Eye (tissue), 1 donor: ENCODE measurements around the gene ETFA.

ENCODE experiments used
- DNase-seq: peaks from one replicate; pipeline ENCODE4 v3.0.0-alpha.2; 2015

ETFA gene

DNA sequence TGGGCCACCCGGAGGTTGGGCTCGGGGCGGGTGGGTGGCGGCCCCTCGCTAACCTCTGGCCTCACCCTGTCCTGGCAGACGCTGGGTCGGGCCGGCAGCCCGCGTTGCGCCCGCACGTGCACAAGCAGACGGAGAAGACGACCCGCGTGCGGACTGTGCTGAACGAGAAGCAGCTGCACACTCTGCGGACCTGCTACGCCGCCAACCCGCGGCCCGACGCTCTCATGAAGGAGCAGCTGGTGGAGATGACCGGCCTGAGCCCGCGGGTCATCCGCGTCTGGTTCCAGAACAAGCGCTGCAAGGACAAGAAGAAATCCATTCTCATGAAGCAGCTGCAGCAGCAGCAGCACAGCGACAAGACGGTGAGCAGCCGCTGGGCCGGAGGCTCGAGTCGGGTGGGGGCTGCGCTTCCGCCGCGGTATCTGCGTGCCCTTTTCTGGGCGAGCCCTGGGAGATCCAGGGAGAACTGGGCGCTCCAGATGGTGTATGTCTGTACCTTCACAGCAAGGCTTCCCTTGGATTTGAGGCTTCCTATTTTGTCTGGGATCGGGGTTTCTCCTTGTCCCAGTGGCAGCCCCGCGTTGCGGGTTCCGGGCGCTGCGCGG, 29.0 kb upstream of the ETFA start:
- peak; percentile 88 for DNase-seq

DNA sequence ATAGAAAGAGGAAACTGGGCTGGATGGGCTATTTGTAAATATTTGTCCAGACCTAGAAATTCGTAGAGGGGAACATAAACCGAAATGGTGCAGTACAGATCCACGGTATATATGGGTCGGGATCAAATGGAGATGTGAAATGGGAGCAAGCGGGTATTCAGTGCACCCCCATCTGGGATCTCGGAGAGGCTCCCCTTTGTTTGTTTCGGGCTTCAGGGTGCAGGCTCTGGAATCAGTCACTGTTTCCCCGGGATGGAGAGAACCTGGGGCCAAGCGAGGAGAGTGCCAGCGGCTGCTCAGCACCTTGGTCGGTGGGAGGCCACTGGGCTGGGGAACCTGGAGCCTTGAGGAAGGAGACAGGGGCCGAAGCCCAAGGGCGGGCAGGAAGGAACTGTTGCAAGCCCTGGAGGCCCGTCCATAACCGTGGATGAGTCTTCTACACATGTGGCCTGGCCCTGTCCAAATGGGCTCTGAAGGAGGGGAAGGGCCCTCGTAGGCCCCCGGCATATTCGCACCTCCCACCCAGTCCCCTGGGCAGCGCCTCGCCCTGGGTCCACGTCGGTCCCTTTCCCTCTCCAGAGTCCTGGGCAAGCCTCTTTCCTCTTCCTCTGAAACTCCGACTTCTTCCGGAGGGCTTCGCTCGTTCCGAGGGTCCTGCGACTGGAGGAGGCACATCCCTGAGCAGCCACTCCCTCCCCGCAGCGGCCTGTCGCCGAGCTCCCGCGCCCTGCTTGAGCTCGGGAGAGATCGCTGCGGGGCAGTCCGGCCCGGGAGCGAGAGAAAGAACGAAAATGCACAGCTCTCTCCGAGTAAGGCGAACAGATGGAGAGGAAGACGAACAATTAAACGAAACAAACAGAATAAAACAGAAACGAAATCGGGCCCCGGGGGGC, 28.3 kb upstream of the ETFA start:
- DNase-seq, result peak; percentile 85

DNA sequence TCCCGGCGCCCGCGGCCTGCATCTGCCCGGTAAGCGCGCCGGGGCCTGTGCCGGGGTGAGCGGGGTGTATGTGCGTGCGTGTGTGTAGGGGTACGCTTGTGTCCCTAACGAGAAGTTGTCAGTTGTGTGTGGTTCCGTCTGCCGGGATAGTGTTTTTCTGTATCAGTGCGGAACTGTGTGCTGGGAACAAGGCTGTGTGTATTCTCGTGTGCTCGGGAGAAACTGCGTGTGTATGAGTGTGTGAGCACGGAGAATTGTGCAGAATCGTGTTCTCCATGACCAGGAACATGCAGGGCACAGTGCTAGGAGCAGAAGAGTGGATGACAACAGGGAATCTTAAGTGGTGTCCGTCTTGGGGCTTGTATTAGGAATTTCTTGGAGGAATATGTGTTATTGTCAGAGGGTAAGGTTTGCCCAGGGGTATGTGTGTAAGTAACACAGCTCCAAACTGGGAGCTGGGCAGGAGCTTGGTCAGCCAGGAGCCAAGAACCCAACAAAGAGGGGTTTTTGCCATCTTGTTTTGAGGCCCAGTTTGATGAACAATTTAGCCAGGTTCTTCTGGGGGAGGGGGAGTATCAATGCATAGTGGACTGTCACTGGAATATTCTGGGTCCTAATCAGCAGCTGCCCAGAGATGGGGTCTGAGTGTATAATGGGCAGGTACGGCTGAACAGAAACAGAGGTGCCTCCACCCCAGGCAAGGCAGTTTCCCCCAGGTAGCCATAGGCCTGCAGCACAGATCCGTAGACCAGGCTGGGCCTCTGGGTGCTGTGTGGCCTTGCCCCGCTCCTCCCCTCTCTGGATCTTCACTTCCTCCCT, 27.4 kb upstream of the ETFA start:
- DNase-seq, result peak; percentile 81

DNA sequence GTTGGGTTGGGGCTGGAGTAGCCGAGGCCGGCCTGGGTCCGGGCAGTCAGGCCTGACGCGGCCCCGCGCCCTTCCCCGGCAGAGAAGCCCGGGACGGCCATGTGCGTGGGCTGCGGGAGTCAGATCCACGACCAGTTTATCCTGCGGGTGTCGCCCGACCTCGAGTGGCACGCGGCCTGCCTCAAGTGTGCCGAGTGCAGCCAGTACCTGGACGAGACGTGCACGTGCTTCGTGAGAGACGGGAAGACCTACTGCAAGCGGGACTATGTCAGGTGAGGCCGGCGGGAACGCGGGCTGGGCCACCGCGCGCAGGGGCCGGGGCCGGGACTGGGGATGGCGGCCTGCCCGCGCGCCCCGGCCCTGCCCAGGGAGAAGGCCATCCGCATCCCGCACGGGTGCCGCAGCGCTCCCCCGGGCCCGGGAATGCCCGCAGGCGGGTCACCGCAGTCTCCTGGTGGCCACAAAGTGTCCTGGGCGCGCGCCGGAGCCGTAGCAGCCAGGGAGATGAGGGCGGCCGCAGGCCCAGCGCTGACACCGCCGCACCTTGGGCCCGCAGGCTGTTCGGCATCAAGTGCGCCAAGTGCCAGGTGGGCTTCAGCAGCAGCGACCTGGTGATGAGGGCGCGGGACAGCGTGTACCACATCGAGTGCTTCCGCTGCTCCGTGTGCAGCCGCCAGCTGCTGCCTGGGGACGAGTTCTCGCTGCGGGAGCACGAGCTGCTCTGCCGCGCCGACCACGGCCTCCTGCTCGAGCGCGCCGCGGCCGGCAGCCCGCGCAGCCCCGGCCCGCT, 26.6 kb upstream of the ETFA start:
- DNase-seq, result no peak

DNA sequence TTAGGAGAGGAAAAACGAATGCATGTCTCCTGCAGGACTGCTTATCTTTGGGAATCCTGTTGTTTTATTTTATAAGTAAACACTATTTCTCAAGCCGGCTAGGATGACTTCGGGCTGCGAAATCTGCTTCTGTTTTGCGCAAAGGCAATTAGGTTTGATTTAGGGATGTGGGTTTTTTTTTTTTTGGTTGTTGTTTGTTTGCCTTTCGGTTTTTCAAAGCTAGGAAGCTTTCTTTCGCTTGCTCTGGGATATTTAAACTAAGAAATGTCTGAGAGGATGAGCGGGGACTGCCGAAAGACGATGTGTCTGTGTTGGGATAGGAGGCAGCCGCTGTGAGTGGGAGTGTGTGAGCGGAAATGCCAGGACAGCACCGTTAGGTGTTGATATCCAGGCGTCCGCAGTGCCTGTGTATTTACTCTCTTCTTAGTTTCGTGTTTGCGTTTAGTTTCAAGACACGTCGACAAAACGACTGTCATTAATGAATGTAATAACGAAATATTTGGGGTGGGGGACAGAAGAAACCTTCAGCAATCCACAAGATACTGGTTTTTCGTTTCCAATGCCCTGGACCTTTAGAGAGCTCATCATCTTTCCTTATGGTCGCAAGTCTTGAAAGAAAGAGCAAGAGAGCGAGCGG, 25.9 kb upstream of the ETFA start:
- DNase-seq, result peak; percentile 84

DNA sequence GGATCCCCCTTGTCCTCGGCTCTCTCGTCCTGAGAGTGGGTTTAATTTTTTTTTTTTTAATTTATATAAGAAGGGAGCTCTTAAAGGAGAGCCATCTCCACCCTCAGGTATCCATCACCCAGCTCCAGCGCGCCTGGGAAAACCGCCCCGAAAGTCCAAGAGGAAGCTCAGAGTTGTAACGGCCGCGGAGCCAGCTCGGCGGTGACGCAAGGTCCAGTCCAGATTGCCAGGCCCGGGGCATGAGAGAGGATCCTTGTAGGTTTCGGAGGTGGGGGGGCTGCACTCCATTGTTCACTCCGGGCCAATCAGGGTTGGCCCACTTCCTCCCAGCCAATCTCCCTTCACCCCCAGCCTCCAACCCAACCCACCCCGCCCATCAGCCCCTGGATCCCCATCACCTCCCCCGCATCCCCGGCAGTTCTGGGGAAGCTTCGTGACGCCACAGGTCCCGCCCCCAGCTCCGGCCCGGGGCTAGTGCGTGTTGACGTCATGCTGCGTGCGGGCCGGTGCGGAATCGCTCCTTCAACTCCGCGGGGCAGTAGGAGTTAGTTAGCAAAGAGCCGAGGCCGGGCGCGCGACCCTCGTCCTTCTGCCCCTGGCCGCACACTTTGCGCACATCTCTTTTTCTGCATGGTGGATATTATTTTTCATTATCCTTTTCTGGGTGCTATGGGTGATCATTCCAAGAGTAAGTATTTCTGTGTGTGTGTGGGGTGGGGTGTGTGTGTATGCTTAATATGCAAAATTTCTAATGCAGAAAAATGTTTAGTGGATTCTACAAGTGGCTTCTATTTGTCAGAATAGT, 25.2 kb upstream of the ETFA start, which contains the start of gene ISL2:
Gene ISL2, plus strand, starts transcription at position 520 of the 805 bp plus-strand sequence. Its CDS starts 111 bp downstream, at position 631.
- peak; percentile 86 for DNase-seq

DNA sequence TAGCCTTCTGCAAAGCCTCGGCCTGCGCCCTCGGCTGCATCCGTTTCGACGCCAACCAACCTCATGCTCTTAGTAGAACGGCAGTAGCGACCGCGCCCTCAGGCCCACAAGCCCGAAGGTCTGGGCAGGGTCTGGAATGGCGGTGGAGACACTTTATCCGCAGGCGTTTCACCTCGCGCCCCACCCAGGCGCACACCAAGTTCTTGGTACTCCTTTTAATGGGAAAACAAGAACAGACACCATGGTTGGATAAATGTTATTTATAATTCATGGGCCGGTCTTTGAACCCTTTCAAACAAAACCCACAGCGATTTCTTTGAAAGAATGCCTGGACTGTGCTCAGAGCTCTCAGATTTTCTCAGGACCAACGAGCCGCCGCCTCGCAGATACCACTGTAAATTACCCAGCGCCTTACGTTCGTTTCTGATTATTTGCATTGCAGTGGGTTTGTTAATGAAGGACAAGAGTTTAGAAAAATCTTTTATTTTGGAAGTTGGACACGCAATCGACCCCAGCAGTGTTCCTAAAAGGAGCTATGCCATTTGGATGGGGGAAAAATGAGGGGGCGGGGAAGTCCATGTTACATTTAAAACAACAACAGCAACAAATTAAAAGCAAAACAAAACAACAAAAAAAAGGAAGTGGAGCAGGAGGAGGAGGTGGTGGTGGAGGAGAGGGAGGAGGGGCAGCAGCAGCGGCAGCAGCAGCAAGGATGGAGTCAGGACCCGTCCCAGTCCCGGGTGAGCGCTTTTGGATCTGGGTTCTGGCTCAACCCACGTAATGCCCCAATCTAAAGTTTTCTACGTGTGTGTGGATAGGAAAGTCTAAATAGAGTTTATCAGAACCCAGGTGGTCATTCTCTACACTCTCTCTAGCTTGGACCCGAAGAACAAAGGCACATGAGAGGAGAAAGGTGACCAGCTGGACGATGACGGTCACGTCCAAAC, 24.3 kb upstream of the ETFA start:
- DNase-seq, result peak; percentile 82

DNA sequence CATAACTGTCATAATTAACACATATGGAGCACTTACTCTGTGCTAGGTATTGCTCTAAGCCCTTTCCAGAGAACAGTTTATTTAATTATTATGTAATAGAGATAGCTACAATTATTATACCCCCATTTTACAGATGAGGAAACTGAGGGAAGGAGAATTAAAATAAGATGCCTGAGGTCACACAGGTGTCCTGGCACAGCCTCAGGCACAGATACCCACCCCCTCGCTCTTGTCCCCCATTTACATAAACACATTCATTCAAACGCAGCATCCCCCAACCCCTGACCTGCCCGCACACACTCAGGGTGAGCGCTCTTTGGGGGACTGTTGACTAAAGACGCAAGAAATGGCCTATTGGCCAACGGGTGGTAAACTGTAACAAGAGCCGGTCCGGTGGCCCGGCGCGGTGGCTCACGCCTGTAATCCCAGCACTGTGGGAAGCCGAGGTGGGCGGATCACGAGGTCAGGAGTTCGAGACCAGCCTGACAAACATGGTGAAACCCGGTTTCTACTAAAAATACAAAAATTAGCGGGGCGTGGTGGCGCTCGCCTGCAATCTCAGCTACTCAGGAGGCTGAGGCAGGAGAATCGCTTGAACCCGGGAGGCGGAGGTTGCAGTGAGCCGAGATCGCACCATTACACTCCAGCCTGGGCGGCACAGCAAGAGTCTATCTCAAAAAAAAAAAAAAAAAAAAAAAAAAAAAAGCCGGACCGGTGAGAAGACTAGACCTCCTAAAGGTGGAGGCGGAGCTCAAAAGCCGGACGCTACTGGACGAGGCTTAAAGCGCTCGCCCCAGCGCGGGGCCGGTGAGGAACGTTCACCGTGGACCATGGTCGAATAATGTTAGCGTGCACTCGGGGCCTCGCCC, 23.4 kb upstream of the ETFA start:
- DNase-seq, result no peak

DNA sequence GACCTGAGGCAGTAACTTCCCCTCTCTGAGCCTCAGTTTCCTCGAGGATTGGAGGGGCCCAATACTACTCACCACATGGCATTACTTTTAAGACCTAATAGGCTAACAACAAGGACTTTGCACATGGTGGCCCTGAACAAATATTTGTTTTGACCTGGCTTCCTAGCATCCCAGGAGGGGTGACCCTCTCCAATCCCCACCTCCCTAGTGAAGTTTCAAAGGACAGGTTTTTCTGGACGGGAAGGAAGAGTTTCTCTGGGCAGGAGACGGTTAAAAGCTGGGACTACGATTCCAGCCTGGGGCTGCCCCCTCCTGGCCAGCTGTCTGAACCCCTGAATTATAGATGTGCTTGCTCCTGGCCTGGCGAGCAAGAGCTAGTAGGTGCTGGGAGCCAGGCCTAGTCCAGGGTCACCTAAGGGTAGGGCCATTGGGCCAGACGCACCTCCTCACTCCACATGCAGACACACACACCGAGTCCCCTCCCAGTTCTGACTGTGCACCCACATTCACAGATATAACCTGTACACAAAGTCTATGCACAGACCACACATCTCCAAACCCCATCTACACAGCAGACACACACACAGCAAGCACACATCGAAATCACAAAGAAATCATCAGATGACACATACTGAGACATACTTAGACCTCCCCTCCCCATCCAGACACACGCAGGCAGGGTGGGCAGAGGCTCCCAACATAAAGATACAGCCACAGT, 22.6 kb upstream of the ETFA start:
- peak; percentile 41 for DNase-seq

DNA sequence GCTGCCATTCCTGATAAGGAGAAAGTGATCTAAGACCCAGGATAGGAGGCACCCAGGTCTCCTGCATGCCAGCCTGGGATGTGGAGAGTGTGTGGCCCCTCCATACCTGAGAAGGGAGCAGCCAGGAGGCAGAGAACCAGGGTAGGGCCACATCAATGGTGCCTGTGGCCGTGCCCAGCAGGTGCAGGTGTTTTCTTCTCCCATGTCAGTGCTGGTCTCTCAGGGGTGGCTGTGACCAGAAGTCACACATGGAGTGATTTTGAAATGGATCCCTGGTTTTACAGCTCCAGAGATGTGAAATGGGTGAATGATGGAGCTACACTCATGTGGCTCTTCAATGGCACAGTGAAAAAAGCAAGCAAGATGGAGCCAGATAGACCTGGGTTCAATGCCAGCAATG, 22.0 kb upstream of the ETFA start:
- no peak for DNase-seq

DNA sequence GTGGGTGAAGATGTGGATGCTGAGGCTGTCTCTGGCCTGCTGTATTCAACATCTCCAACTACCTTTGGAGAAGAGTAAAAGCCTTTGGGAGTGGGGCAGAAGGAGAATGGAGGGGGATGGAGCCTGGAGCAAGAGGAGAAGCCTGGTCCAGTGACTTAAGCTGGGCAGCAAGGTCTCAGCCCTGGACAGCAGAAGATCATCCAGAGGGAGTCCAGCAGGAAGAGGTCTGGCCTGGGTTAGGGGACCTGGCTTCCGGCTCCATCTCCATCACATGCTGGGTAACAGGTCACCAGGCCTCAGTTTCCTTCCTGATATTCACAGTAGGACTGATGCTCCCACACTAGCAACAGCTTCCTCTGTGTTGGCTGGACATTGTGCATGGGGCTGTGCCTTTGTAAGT, 21.5 kb upstream of the ETFA start:
- DNase-seq, result no peak

DNA sequence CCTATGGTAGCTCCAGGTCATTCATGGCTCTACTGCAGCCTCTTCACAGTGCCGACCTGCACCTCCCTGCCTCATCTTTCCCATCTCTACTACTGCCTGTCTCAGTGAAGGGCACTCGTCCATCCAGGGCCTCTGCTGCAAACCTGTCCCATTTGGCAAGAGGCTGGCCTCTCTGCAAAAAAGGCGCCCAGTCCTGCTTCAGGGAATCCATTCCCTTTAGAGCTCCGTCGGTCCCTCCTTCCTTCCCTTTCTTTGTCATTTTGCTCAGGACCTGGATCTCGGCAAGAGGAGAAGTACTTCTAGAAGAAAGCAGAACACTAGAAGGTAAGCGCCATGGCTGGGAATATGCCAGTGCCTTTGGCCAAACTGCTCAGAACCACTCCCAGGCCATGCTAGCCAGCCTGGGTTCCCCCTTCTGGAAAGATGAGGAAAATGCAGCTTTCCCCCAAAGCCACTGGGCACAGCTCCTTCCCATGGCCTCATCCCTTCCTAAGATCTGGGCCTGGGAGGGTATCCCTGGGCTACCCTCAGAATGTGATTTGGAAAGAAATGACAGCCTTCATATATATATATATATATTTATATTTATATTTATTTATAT, 18.9 kb upstream of the ETFA start:
- DNase-seq, result peak; percentile 61

DNA sequence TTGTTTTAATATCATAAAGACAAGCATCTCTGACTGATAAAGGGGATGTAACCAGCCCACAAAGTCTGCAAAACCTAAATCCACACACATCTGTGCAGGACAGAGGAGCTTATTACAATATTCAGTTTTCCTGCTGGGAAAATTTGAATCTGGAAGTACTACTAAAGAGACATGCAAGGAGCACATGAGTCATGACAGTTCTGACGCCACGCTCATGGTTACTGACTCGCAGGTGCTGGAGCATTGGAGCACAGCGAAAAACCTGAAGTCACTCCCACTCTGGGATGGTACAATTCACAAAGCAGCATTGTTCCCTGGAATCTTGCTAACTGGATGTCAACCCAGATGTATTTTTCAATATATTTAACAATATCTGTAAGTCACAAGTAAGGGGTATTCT, 17.7 kb upstream of the ETFA start:
- no peak for DNase-seq

DNA sequence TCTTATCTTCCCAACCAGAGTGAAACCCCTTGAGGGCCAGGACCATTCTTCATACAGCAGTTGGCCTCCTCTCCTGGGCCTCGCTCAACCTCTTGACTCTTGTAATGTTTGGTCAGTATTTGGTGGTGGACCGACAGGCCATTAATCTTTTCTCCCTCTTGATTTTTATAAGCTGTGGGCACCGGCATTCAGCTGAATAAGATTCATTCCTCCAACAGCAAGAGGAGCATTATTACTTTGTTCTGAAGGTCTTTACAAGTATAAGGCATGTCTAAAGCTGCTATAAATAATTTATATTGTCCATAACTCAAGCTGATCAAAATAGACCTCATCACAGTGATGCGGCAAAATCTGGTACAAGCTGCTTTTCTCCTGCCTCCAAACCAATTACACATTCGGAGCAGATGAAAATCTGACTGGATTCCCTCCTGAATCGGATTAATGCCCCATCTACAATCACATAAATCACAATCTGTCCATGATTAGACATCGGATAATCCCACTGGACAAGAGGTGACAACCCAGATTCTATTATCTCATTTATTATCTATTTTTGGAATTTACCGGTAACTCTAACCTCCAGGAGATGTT, 16.9 kb upstream of the ETFA start:
- peak; percentile 21 for DNase-seq

DNA sequence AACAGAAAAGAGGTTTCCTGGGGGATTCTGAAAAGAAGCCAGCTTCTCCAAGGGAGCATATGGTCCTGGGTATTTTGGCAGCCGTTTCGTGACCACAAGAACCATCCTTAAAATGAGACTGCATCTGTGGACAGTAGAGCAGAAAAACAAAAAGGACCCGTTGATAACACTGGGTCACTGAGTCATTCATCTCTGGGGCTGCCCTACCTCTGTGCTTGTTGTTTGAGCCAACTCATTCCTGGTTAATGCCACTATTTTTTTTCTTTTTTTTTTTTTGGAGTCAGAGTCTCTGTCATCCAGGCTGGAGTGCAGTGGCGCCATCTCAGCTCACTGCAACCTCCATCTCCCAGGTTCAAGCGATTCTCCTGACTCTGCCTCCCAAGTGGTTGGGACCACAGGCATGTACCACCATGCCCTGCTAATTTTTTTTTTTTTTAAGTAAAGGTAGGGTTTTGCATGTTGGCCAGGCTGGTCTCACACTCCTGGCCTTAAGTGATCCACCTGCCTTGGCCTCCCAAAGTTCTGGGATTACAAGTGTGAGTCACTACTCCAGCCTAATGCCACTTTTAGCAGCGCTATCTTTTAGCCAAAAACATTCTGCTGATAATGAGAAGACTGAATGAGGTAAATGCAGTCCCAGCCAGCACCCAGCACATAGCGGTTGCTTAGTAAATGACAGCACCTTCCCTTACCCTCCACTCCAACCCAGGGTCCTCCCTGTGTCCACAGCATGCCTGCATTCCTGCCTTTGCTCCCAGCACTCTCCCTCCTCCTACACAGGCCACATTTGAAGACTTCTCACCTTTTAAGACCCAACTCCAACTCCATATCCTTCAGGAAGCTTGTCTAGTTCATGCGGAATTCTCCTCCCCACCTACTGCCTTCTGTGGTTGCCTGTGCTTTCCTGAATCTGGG, 16.2 kb upstream of the ETFA start:
- DNase-seq, result no peak

DNA sequence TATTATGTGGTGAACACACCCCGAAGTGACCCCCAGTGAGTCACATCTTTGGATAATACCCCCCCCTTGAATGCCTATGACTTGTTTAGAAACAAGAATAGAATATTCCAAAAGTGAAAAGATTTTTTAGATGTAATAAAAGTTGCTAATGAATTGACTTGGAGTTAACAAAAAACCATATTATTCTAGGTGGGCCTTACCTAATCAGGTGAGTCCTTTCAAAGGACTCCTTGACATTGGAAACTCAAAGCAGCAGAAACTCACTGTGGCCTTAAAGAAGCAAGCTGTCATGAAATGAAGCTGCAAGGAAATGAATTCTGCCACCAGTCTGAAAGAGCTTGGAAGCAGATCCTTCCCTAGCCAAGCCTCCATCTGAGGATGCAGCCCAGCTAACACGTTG, 14.4 kb upstream of the ETFA start:
- DNase-seq, result no peak
